A549 (cell line): Measurements from ENCODE around the gene KRT7. TPM values are rescaled to one million over a fixed set of nuclear protein-coding genes. Genes with fewer than 3 reads are reported as not detected.
A peak's percentile ranks its signal among the peaks of the same experiment; 100 is the strongest.

Experiments
- ATAC-seq, 2 experiments: fragments of 200-7000 bp in 1 of 2; fragments of >200 bp in 1 of 2; cut with Nextera tagmentation in 1 of 2; cut with Tn5 transposase in 1 of 2; 3 replicates each; pipeline versions ENCODE4 v1.8.0 to v1.9.1; 2018 to 2020; ENCODE audit warnings: mild to moderate bottlenecking in 1 of 2, moderate library complexity in 1 of 2
- CTCF ChIA-PET: fragments of 300-600 bp; sonication (Branson Sonifier 250); formaldehyde crosslinking; extraction: SDS; loops from one replicate; lab custom pipeline; 2021; ENCODE audit warnings: antibody characterized with exemption, inconsistent platforms; lab: Yijun Ruan, JAX
- POLR2A ChIA-PET: fragments of 350-600 bp; formaldehyde crosslinking; extraction: SDS; loops from one replicate; lab custom pipeline; 2021; ENCODE audit warnings: antibody characterized with exemption, inconsistent platforms; lab: Yijun Ruan, JAX
- DNase-seq, 2 experiments: peaks; one replicate each; pipeline versions ENCODE4 v3.0.0 to v3.0.0-alpha.2; 2011 to 2016; ENCODE audit warnings: low read depth in 1 of 2, low spot score in 1 of 2
- FAIRE-seq: peaks from 2 replicates; lab custom pipeline; 2011; peaks lifted over from hg19 to GRCh38; lab: Jason Lieb, UNC
- H3K27ac ChIP-seq, 2 experiments: fragments of >200 bp; sonication (Bioruptor Twin); formaldehyde crosslinking; 3 replicates each; pipeline ENCODE4 v1.5.1; 2016 to 2017
- H3K4me1 ChIP-seq: fragments of >200 bp; sonication (Bioruptor Twin); formaldehyde crosslinking; 3 replicates; pipeline ENCODE4 v1.6.1; 2016
- H3K4me2 ChIP-seq: fragments of >200 bp; sonication (Bioruptor Twin); formaldehyde crosslinking; 3 replicates; pipeline ENCODE4 v1.6.1; 2016
- H3K4me3 ChIP-seq: fragments of >200 bp; sonication (Bioruptor Twin); formaldehyde crosslinking; 3 replicates; pipeline ENCODE4 v1.5.1; 2016
- H3K9me3 ChIP-seq: fragments of >200 bp; sonication (Bioruptor Twin); formaldehyde crosslinking; 3 replicates; pipeline ENCODE4 v1.6.1; 2016
- CBX2 ChIP-seq: fragments of 200-600 bp; sonication (generic); IDR thresholded peaks from 2 replicates; pipeline ENCODE4 v1.6.1; 2016; ENCODE audit warnings: low read depth, mild to moderate bottlenecking, borderline replicate concordance
- CHD2 ChIP-seq: fragments of 150-350 bp; IDR thresholded peaks from 2 replicates; pipeline ENCODE4 v1.6.1; 2014; ENCODE audit warnings: low read length; ENCODE audit not compliant: partially characterized antibody
- EHF ChIP-seq: fragments of 250-450 bp; sonication (Bioruptor Pico); IDR thresholded peaks from 2 replicates; pipeline ENCODE4 v1.5.0; 2020; ENCODE audit warnings: mild to moderate bottlenecking
- EP300 ChIP-seq, 2 experiments: fragments of >200 bp; sonication (Bioruptor Twin); formaldehyde crosslinking; IDR thresholded peaks; 2 replicates in 1 of 2; 3 replicates in 1 of 2; pipeline ENCODE4 v1.6.1; 2016 to 2017
- ESRRA ChIP-seq: fragments of 150-350 bp; IDR thresholded peaks from 2 replicates; pipeline ENCODE4 v1.6.1; 2014; ENCODE audit warnings: mild to moderate bottlenecking, low read length, borderline replicate concordance
- FOSB ChIP-seq: fragments of 250-450 bp; sonication (Bioruptor Pico); IDR thresholded peaks from 2 replicates; pipeline ENCODE4 v1.5.0; 2020; ENCODE audit warnings: mild to moderate bottlenecking, moderate library complexity
- FOXS1 ChIP-seq: fragments of 250-450 bp; sonication (Bioruptor Pico); IDR thresholded peaks from 2 replicates; pipeline ENCODE4 v1.5.0; 2020; ENCODE audit warnings: mild to moderate bottlenecking, moderate library complexity
- HES2 ChIP-seq: fragments of >200 bp; sonication (Bioruptor Twin); formaldehyde crosslinking; IDR thresholded peaks from 2 replicates; pipeline ENCODE4 v1.6.1; 2016
- HEYL ChIP-seq: fragments of 250-450 bp; sonication (Bioruptor Pico); IDR thresholded peaks from 2 replicates; pipeline ENCODE4 v1.8.0; 2021; ENCODE audit warnings: mild to moderate bottlenecking, moderate library complexity
- HOXB13 ChIP-seq: fragments of 250-450 bp; sonication (Bioruptor Pico); IDR thresholded peaks from 2 replicates; pipeline ENCODE4 v1.5.0; 2020; ENCODE audit warnings: low read depth, mild to moderate bottlenecking, moderate library complexity
- JUN ChIP-seq, 2 experiments: fragments of >200 bp; sonication (Bioruptor Twin); formaldehyde crosslinking; IDR thresholded peaks; 2 replicates in 1 of 2; 3 replicates in 1 of 2; pipeline ENCODE4 v1.6.1; 2016 to 2017
- KDM5A ChIP-seq: fragments of 200-600 bp; sonication (generic); IDR thresholded peaks from 2 replicates; pipeline ENCODE4 v1.6.1; 2016; ENCODE audit warnings: antibody characterized with exemption, mild to moderate bottlenecking
- MAFK ChIP-seq: fragments of 450-650 bp; IDR thresholded peaks from 2 replicates; pipeline ENCODE4 v1.6.1; 2014; ENCODE audit not compliant: partially characterized antibody
- NR3C1 ChIP-seq: fragments of >200 bp; sonication (Bioruptor Twin); formaldehyde crosslinking; IDR thresholded peaks from 3 replicates; pipeline ENCODE4 v1.6.1; 2017
- PBX3 ChIP-seq: IDR thresholded peaks from 2 replicates; pipeline ENCODE4 v1.6.1; 2012
- PHF8 ChIP-seq: fragments of 200-600 bp; sonication (generic); IDR thresholded peaks from 2 replicates; pipeline ENCODE4 v1.6.1; 2016; ENCODE audit warnings: low read depth, mild to moderate bottlenecking, antibody characterized with exemption, moderate library complexity, borderline replicate concordance
- POLR2A ChIP-seq: IDR thresholded peaks from 2 replicates; pipeline ENCODE4 v1.6.1; 2012; ENCODE audit warnings: mild to moderate bottlenecking, low read length
- POLR2AphosphoS2 ChIP-seq: conservative IDR thresholded peaks from 2 replicates; pipeline ENCODE4 v1.6.1; 2012; ENCODE audit warnings: low read length, improper control_type of control experiment, inconsistent platforms
- RAD21 ChIP-seq, 2 experiments: fragments of >200 bp in 1 of 2; sonication (Bioruptor Twin) in 1 of 2; formaldehyde crosslinking in 1 of 2; IDR thresholded peaks in 1 of 2; conservative IDR thresholded peaks in 1 of 2; 2 replicates in 1 of 2; 3 replicates in 1 of 2; pipeline ENCODE4 v1.6.1; 2012 to 2018; ENCODE audit warnings: inconsistent platforms in 1 of 2
- RFX5 ChIP-seq: fragments of 450-650 bp; IDR thresholded peaks from 2 replicates; pipeline ENCODE4 v1.7.1; 2014; ENCODE audit warnings: antibody characterized with exemption, mild to moderate bottlenecking, moderate library complexity
- TP53 ChIP-seq: fragments of 250-450 bp; sonication (Bioruptor Pico); IDR thresholded peaks from 2 replicates; pipeline ENCODE4 v1.5.0; 2021; ENCODE audit warnings: mild to moderate bottlenecking, moderate library complexity
- WGBS: methylation state at CpG from one replicate; pipeline ENCODE4 v1.1.6; 2017; ENCODE audit errors: missing lambda C conversion rate; 5-methylcytosine and 5-hydroxymethylcytosine counted together
- polyA plus RNA-seq, 4 experiments: library from polyadenylated mRNA; depleted of rRNA in 3 of 4; stranded (reverse); fragments of >200 nt; fragmentation: RNase III in 1 of 4; extraction: RNeasy Plus Mini Kit Qiagen cat#74134 plus additional on column Dnase treatment in 1 of 4; gene quantifications; 2 replicates in 3 of 4; 3 replicates in 1 of 4; pipeline ENCODE4 v1.2.3, GENCODE V29; 2011 to 2017
- TF ChIP-seq, protein P1 (sequence below): IDR thresholded peaks from 2 replicates; pipeline ENCODE4 v1.6.1; 2012; ENCODE audit warnings: low read depth, borderline replicate concordance
- TF ChIP-seq, protein P2 (sequence below): fragments of 250-450 bp; sonication (Bioruptor Pico); IDR thresholded peaks from 2 replicates; pipeline ENCODE4 v1.5.0; 2021; ENCODE audit warnings: mild to moderate bottlenecking, moderate library complexity, borderline replicate concordance
- TF ChIP-seq, protein P3 (sequence below): fragments of 450-650 bp; IDR thresholded peaks from 2 replicates; pipeline ENCODE4 v1.6.1; 2014; ENCODE audit warnings: antibody characterized with exemption

KRT7 gene
- polyA plus RNA-seq, 2 of the 4 experiments (the other 2 are of a cell fraction): 2,623 to 3,055 TPM

GRCh38 chr12:52291267-52291935 lies 58.4 kb downstream of the KRT7 start, which contains the start of gene KRT81:
Gene KRT81 (minus strand): TSS chr12:52291534. CDS start chr12:52291465, 69 bp downstream.
- POLR2A ChIA-PET: no interaction called here

GRCh38 chr12:52293926-52294325 lies 60.9 kb downstream of the KRT7 start:
- H3K27ac ChIP-seq: peak overlapping the region; percentile 6 to 64; a peak in 3 of 6 replicates
- peaks cover 27% of the 10 kb centered on the region for H3K4me1 ChIP-seq
- H3K4me2 ChIP-seq: no peak overlapping the region
- FAIRE-seq (no peak), DNase-seq (no peak), ATAC-seq (no peak)
- no peaks in the 10 kb centered on the region for H3K9me3 ChIP-seq
- no peak overlapping the region for H3K4me3 ChIP-seq
- TF ChIP-seq TP53 (no peak), JUN (IDR thresholded peaks at IDR 0.05) (no peak), PBX3 (no peak), FOXS1 (CRISPR knock-in tag) (no peak), POLR2AphosphoS2 (no peak), NR3C1 (no peak), HEYL (no peak), HES2 (no peak), EHF (no peak), MAFK (no peak), ESRRA (no peak), KDM5A (no peak), HOXB13 (CRISPR knock-in tag) (no peak)
- TF ChIP-seq, protein P1, sequence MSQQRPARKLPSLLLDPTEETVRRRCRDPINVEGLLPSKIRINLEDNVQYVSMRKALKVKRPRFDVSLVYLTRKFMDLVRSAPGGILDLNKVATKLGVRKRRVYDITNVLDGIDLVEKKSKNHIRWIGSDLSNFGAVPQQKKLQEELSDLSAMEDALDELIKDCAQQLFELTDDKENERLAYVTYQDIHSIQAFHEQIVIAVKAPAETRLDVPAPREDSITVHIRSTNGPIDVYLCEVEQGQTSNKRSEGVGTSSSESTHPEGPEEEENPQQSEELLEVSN: no peak
- TF ChIP-seq, protein P2, sequence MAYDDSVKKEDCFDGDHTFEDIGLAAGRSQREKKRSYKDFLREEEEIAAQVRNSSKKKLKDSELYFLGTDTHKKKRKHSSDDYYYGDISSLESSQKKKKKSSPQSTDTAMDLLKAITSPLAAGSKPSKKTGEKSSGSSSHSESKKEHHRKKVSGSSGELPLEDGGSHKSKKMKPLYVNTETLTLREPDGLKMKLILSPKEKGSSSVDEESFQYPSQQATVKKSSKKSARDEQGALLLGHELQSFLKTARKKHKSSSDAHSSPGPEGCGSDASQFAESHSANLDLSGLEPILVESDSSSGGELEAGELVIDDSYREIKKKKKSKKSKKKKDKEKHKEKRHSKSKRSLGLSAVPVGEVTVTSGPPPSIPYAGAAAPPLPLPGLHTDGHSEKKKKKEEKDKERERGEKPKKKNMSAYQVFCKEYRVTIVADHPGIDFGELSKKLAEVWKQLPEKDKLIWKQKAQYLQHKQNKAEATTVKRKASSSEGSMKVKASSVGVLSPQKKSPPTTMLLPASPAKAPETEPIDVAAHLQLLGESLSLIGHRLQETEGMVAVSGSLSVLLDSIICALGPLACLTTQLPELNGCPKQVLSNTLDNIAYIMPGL (CRISPR knock-in tag): no peak
- CTCF ChIA-PET: interaction anchor here (1.0 to 7.4 kb wide), 12 partner anchors 13 to 591 kb away, joined by 3 to 42 read pairs (median 6); no protein-coding TSS in a partner anchor
- WGBS: 88% methylated on average over 1 of the region's 1 CpG
- POLR2A ChIA-PET: interaction anchor here (1.0 kb wide), 1 partner anchor 10 kb away, joined by 4 read pairs; no protein-coding TSS in a partner anchor

More at GRCh38 chr12:52291267-52291935, 58.4 kb downstream of the KRT7 start, which contains the start of gene KRT81:
- Histone ChIP-seq H3K27ac (peak within 1 kb of the TSS; percentile 10 to 81), H3K4me3 (no peak within 1 kb of the TSS), H3K9me3 (no peaks in the 10 kb centered on the region), H3K4me1 (peaks cover 29% of the 10 kb centered on the region), H3K4me2 (peak within 1 kb of the TSS; percentile 0; the same call in 1 of the 3 replicates)
- CTCF ChIA-PET: interaction anchor here (0.9 to 7.4 kb wide), 6 partner anchors 10 to 589 kb away, joined by 3 to 42 read pairs (median 8); no protein-coding TSS in a partner anchor
- no peak for TF ChIP-seq RAD21 (conservative IDR thresholded peaks at IDR 0.05 in 1 of 2, IDR thresholded peaks at IDR 0.05 in 1 of 2)
- no peak for TF ChIP-seq RFX5
- TF ChIP-seq FOXS1 (CRISPR knock-in tag): no peak
- TF ChIP-seq CBX2: no peak
- no peak for TF ChIP-seq POLR2A
- TF ChIP-seq EP300 (IDR thresholded peaks at IDR 0.05): no peak
- TF ChIP-seq, protein P3, sequence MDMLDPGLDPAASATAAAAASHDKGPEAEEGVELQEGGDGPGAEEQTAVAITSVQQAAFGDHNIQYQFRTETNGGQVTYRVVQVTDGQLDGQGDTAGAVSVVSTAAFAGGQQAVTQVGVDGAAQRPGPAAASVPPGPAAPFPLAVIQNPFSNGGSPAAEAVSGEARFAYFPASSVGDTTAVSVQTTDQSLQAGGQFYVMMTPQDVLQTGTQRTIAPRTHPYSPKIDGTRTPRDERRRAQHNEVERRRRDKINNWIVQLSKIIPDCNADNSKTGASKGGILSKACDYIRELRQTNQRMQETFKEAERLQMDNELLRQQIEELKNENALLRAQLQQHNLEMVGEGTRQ: no peak
- no peak for TF ChIP-seq FOSB (CRISPR knock-in tag)
- no peak for TF ChIP-seq CHD2
- no peak for TF ChIP-seq PHF8
- ATAC-seq (no peak), FAIRE-seq (no peak), DNase-seq (no peak)
- WGBS: 91% methylated on average over 23 of the region's 32 CpGs
